ENCODE measurements around the gene MARK1.

The MARK1 gene

DNA sequence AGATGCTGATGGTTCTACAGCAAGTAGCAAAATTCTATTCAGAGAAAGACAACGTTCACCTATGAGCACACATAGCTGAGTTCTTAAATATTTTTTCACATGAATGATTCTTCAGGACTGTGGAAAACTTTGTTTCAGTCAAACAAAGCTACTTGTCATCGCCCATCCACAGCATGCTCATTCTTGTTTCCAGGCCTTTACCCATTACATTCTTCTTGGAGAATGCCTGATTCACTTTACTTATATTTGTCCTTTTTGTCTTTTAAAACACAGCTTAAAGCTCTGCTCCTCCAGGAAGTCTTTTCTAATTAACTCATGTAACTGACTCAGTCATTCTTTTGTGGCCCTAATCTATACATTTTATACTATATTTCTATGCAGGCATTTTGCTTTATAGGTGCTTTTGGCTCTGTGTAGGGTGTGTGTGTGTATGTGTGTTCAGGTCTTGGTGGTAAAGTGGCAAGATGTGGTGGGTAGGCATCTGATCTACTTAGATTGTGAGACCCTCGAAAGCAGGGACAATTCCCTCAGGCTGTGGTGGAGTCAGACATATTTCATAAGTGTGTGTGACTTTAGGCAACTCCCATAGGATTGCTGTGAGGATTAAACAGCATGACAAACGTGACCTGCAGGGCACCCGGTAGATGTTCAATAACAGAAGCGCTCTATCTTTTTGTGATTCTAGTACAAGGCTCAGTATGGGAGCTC, 11.8 kb upstream of the MARK1 start:
- TF ChIP-seq, protein P1, sequence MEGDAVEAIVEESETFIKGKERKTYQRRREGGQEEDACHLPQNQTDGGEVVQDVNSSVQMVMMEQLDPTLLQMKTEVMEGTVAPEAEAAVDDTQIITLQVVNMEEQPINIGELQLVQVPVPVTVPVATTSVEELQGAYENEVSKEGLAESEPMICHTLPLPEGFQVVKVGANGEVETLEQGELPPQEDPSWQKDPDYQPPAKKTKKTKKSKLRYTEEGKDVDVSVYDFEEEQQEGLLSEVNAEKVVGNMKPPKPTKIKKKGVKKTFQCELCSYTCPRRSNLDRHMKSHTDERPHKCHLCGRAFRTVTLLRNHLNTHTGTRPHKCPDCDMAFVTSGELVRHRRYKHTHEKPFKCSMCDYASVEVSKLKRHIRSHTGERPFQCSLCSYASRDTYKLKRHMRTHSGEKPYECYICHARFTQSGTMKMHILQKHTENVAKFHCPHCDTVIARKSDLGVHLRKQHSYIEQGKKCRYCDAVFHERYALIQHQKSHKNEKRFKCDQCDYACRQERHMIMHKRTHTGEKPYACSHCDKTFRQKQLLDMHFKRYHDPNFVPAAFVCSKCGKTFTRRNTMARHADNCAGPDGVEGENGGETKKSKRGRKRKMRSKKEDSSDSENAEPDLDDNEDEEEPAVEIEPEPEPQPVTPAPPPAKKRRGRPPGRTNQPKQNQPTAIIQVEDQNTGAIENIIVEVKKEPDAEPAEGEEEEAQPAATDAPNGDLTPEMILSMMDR (IDR thresholded peaks at IDR 0.05), result no peak
- Histone ChIP-seq H3K27ac (no peak overlapping the region), H3K4me3 (ENCODE audit: low read depth in 1 of 2, low read length in 1 of 2) (no peak overlapping the region), H3K4me1 (ENCODE audit: control insufficient read depth in 1 of 2, insufficient read depth in 1 of 2, low read depth in 1 of 2, low read length in 1 of 2) (no peaks in the 10 kb centered on the region), H3K36me3 (no peaks in the 10 kb centered on the region), H3K9me3 (no peaks in the 10 kb centered on the region), H3K27me3 (peaks cover 9% of the 10 kb centered on the region)

GRCh38 chr1:220516722-220517042, 11.3 kb upstream of the MARK1 start:
- Histone ChIP-seq H3K9me3 (no peaks in the 10 kb centered on the region), H3K4me3 (ENCODE audit: low read depth in 1 of 2, low read length in 1 of 2) (no peak overlapping the region), H3K4me1 (ENCODE audit: control insufficient read depth in 1 of 2, insufficient read depth in 1 of 2, low read depth in 1 of 2, low read length in 1 of 2) (no peaks in the 10 kb centered on the region), H3K27ac (no peak overlapping the region), H3K27me3 (peaks cover 12% of the 10 kb centered on the region), H3K36me3 (no peaks in the 10 kb centered on the region)
- TF ChIP-seq, protein P1 (IDR thresholded peaks at IDR 0.05), result no peak

GRCh38 chr1:220521778-220522177, 6.2 kb upstream of the MARK1 start:
- Histone ChIP-seq H3K36me3 (no peaks in the 10 kb centered on the region), H3K4me1 (ENCODE audit: control insufficient read depth in 1 of 2, insufficient read depth in 1 of 2, low read depth in 1 of 2, low read length in 1 of 2) (no peaks in the 10 kb centered on the region), H3K27ac (no peak overlapping the region), H3K4me3 (ENCODE audit: low read depth in 1 of 2, low read length in 1 of 2) (no peak overlapping the region), H3K9me3 (no peaks in the 10 kb centered on the region), H3K27me3 (peaks cover 63% of the 10 kb centered on the region)
- TF ChIP-seq, protein P1 (IDR thresholded peaks at IDR 0.05), result no peak

- H3K36me3 ChIP-seq, result no peaks in the 10 kb centered on the region
- H3K4me3 ChIP-seq (ENCODE audit: low read depth in 1 of 2, low read length in 1 of 2), result no peak overlapping the region
- H3K4me1 ChIP-seq (ENCODE audit: control insufficient read depth in 1 of 2, insufficient read depth in 1 of 2, low read depth in 1 of 2, low read length in 1 of 2), result peaks cover 0 to 7% of the 10 kb centered on the region in 2 experiments
- H3K27ac ChIP-seq, result no peak overlapping the region
- H3K9me3 ChIP-seq, result no peaks in the 10 kb centered on the region
- TF ChIP-seq, protein P1 (IDR thresholded peaks at IDR 0.05), result no peak
- peaks cover 98% of the 10 kb centered on the region for H3K27me3 ChIP-seq
These were observed 1.6 kb upstream of the MARK1 start for GRCh38 chr1:220526294-220526693.

DNA sequence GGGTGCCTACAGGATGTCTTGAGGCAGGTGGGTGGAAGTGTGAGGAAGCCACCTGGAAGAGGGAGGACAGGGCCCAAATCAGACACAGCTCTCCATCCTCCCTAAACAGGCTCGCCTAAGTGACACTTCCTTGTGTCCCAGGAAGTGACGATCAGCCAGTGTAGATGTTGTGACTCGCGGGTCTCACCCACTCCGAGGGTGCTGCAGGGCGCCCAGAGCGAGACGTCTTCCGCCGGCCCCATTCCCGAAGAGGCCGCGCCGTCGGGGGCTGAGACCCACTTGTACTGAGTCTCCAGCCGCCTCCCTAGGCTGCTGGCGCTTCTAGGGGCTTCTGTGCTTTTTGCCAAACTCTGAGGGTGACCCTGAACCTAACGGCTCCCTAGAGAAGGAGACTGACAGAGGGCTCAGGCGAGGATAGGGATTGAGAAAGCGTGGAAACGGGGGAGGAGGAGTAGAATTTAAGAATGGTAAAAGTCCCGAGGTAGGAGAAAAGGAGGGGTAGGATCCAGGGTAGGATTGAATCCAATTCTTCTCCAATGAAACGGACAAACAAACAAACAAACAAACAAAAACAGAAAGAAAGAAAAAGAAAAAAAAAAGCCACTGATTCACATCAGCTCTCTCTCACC, 543 bp upstream of the MARK1 start:
- no peak overlapping the region for H3K27ac ChIP-seq
- H3K36me3 ChIP-seq, result no peaks in the 10 kb centered on the region
- H3K4me1 ChIP-seq (ENCODE audit: control insufficient read depth in 1 of 2, insufficient read depth in 1 of 2, low read depth in 1 of 2, low read length in 1 of 2), result peaks cover 0 to 7% of the 10 kb centered on the region in 2 experiments
- TF ChIP-seq, protein P1 (IDR thresholded peaks at IDR 0.05), result no peak
- peaks cover 100% of the 10 kb centered on the region for H3K27me3 ChIP-seq
- H3K9me3 ChIP-seq, result no peaks in the 10 kb centered on the region
- H3K4me3 ChIP-seq (ENCODE audit: low read depth in 1 of 2, low read length in 1 of 2), result no peak overlapping the region
